ENCODE measurements around the gene TBL1Y. TPM values are rescaled to one million over a fixed set of nuclear protein-coding genes. Genes with fewer than 3 reads are reported as not detected.

The TBL1Y gene
- total and polyA plus RNA-seq, 10 of the 15 experiments (the other 5 are each of a cell fraction or from before 2014, with no cell fraction given) = not detected

GRCh38 chrY:6947695-6948094 lies 37.2 kb downstream of the TBL1Y start:
- Histone ChIP-seq H3K9me3 (replicated peaks; ENCODE audit: control insufficient read depth, insufficient read depth, low read length) (no peaks in the 10 kb centered on the region), H3K36me3 (ENCODE audit: control insufficient read depth in 2 of 2, insufficient read depth in 2 of 2, low read length in 1 of 2) (no peaks in the 10 kb centered on the region), H3K9ac (ENCODE audit: control insufficient read depth, insufficient read depth, low read length) (no peak overlapping the region), H2AFZ (ENCODE audit: control insufficient read depth, low read depth, low read length) (no peak overlapping the region), H3K4me1 (ENCODE audit: control insufficient read depth, insufficient read depth, low read length) (no peaks in the 10 kb centered on the region), H4K20me1 (ENCODE audit: control insufficient read depth, insufficient read depth) (no peaks in the 10 kb centered on the region), H3K4me3 (no peak overlapping the region), H3K27me3 (replicated peaks in 1 of 2; ENCODE audit: control insufficient read depth in 2 of 2, insufficient read depth in 2 of 2, low read length in 1 of 2) (no peaks in the 10 kb centered on the region), H3K79me2 (ENCODE audit: control insufficient read depth, insufficient read depth, low read length) (no peaks in the 10 kb centered on the region), H3K27ac (ENCODE audit: control insufficient read depth, insufficient read depth) (no peak overlapping the region), H3K4me2 (ENCODE audit: control insufficient read depth, insufficient read depth) (no peak overlapping the region)
- no TSS peak for BruUV-seq (replicated peaks)
- intact Hi-C loops (cut with micrococcal nuclease; ENCODE audit: unreplicated experiment) = no loop called here
- CTCF ChIA-PET = no interaction called here
- RAD21 ChIA-PET (ENCODE audit: unreplicated experiment) = no interaction called here
- TF ChIP-seq ZNF207 (IDR thresholded peaks at IDR 0.05; ENCODE audit: borderline replicate concordance) = no peak
- TF ChIP-seq CBFB (IDR thresholded peaks at IDR 0.05; ENCODE audit: low read depth) = no peak
- TF ChIP-seq SREBF1 (IDR thresholded peaks at IDR 0.05; ENCODE audit: low read length) = no peak
- TF ChIP-seq SUPT20H (IDR thresholded peaks at IDR 0.05; ENCODE audit: borderline replicate concordance, control insufficient read depth, low read depth, low read length) = no peak
- TF ChIP-seq SP1 (IDR thresholded peaks at IDR 0.05; ENCODE audit: low read depth, low read length) = no peak
- no peak for TF ChIP-seq MAX (IDR thresholded peaks at IDR 0.05; ENCODE audit: low read depth, low read length)
- no peak for TF ChIP-seq NFYB (IDR thresholded peaks at IDR 0.05; ENCODE audit: insufficient read depth, low read depth, low read length)
- no peak for TF ChIP-seq CHD4 (IDR thresholded peaks at IDR 0.05)
- no peak for TF ChIP-seq HCFC1 (IDR thresholded peaks at IDR 0.05; ENCODE audit: low read length)
- SMC1A ChIA-PET (ENCODE audit: uncharacterized antibody, unreplicated experiment) = no interaction called here
- FAIRE-seq = no peak
- no peak for ATAC-seq
- in situ Hi-C loops (cut with MboI) = no loop called here
- POLR2A ChIA-PET = no interaction called here
- DNase-seq (ENCODE audit: low read depth, low spot score) = no peak

- H3K9ac ChIP-seq (ENCODE audit: control insufficient read depth, insufficient read depth, low read length) = no peak overlapping the region
- no peak overlapping the region for H3K27ac ChIP-seq (ENCODE audit: control insufficient read depth, insufficient read depth)
- in situ Hi-C loops (cut with MboI) = no loop called here
- H3K36me3 ChIP-seq (ENCODE audit: control insufficient read depth in 2 of 2, insufficient read depth in 2 of 2, low read length in 1 of 2) = no peaks in the 10 kb centered on the region
- no peak overlapping the region for H3K4me2 ChIP-seq (ENCODE audit: control insufficient read depth, insufficient read depth)
- ChIA-PET POLR2A (no interaction called here), CTCF (no interaction called here), RAD21 (ENCODE audit: unreplicated experiment) (no interaction called here), SMC1A (ENCODE audit: uncharacterized antibody, unreplicated experiment) (no interaction called here)
- no peaks in the 10 kb centered on the region for H3K27me3 ChIP-seq (replicated peaks in 1 of 2; ENCODE audit: control insufficient read depth in 2 of 2, insufficient read depth in 2 of 2, low read length in 1 of 2)
- no peak overlapping the region for H2AFZ ChIP-seq (ENCODE audit: control insufficient read depth, low read depth, low read length)
- no peak for ATAC-seq
- DNase-seq (ENCODE audit: low read depth, low spot score) = no peak
- no peak overlapping the region for H3K4me3 ChIP-seq
- no peak for FAIRE-seq
- no peaks in the 10 kb centered on the region for H3K79me2 ChIP-seq (ENCODE audit: control insufficient read depth, insufficient read depth, low read length)
- no peaks in the 10 kb centered on the region for H4K20me1 ChIP-seq (ENCODE audit: control insufficient read depth, insufficient read depth)
- no TSS peak for BruUV-seq (replicated peaks)
- intact Hi-C loops (cut with micrococcal nuclease; ENCODE audit: unreplicated experiment) = no loop called here
- H3K4me1 ChIP-seq (ENCODE audit: control insufficient read depth, insufficient read depth, low read length) = no peaks in the 10 kb centered on the region
- WGBS (ENCODE audit: insufficient coverage, insufficient replicate concordance, low lambda C conversion rate, missing lambda C conversion rate) = no CpG with 5 or more reads among the region's 13 CpGs
- H3K9me3 ChIP-seq (replicated peaks; ENCODE audit: control insufficient read depth, insufficient read depth, low read length) = no peaks in the 10 kb centered on the region
- TF ChIP-seq MEF2A (IDR thresholded peaks at IDR 0.05; ENCODE audit: insufficient read depth, low read depth, low read length) (no peak), SPI1 (IDR thresholded peaks at IDR 0.05; ENCODE audit: borderline replicate concordance, insufficient read depth, low read depth, low read length) (no peak), NKRF (conservative IDR thresholded peaks at IDR 0.05) (no peak), FOXK2 (IDR thresholded peaks at IDR 0.05) (no peak), ZNF274 (IDR thresholded peaks at IDR 0.05; ENCODE audit: insufficient read depth, insufficient read length) (no peak), PML (IDR thresholded peaks at IDR 0.05; ENCODE audit: low read length) (no peak), NFXL1 (IDR thresholded peaks at IDR 0.05; ENCODE audit: borderline replicate concordance) (no peak), DPF2 (IDR thresholded peaks at IDR 0.05) (no peak), ZNF622 (IDR thresholded peaks at IDR 0.05) (no peak), HDAC2 (IDR thresholded peaks at IDR 0.05) (no peak), RFX5 (IDR thresholded peaks at IDR 0.05; ENCODE audit: low read depth, low read length) (no peak)
Measured at GRCh38 chrY:6948378-6948777, 37.9 kb downstream of the TBL1Y start.

Data from GM12878 (cell line).